K562 (cell line): Measurements from ENCODE around the gene PHF21A. TPM values are rescaled to one million over a fixed set of nuclear protein-coding genes. Genes with fewer than 3 reads are reported as not detected.

Experiments
- ATAC-seq: fragments of 200-7000 bp; cut with Tn5 transposase; 3 replicates; pipeline ENCODE4 v1.9.1; 2020; ENCODE audit warnings: moderate library complexity
- BruUV-seq: library from RNA; stranded (reverse); fragments of 400-500 nt; replicated peaks from 2 replicates; lab custom pipeline; 2021; lab: Mats Ljungman, UMichigan
- CTCF ChIA-PET: fragments of 300-600 bp; formaldehyde crosslinking; extraction: SDS; loops from one replicate; lab custom pipeline; 2021; ENCODE audit warnings: low intra/inter-chr PET ratio; lab: Yijun Ruan, JAX
- POLR2A ChIA-PET: fragments of 300-600, 350-650 bp; sonication (Branson Sonifier 250); formaldehyde crosslinking; extraction: SDS; loops from one replicate; lab custom pipeline; 2021; ENCODE audit warnings: antibody characterized with exemption, inconsistent platforms; lab: Yijun Ruan, JAX
- DNase-seq, 4 experiments: peaks; one replicate each; pipeline versions ENCODE4 v3.0.0 to v3.0.0-alpha.2; 2011 to 2018; ENCODE audit warnings: low spot score in 3 of 4, mixed read lengths in 3 of 4; ENCODE audit errors: extremely low read depth in 1 of 4
- FAIRE-seq: peaks from 2 replicates; lab custom pipeline; 2011; peaks lifted over from hg19 to GRCh38; lab: Jason Lieb, UNC
- H2AFZ ChIP-seq: 2 replicates; pipeline ENCODE4 v1.6.0; 2011; ENCODE audit warnings: low read depth, low read length, control low read depth, inconsistent platforms
- H3K27ac ChIP-seq: fragments of 200-600 bp; 3 replicates; pipeline ENCODE4 v1.8.0; 2011; ENCODE audit warnings: low read depth, mild to moderate bottlenecking, control low read depth, inconsistent platforms, low read length, moderate library complexity, mixed read lengths; ENCODE audit errors: extremely low read depth
- H3K27me3 ChIP-seq, 2 experiments: fragments of 300-600 bp in 1 of 2; 2 replicates in 1 of 2; 3 replicates in 1 of 2; pipeline versions ENCODE4 v1.6.0 to v1.8.0; 2011; ENCODE audit warnings: inconsistent platforms in 2 of 2, low read length in 2 of 2, mild to moderate bottlenecking in 1 of 2, mixed read lengths in 1 of 2, moderate library complexity in 1 of 2; ENCODE audit not compliant: control insufficient read depth in 2 of 2, insufficient read depth in 2 of 2
- H3K36me3 ChIP-seq: fragments of 300-600 bp; 3 replicates; pipeline ENCODE4 v1.8.0; 2011; ENCODE audit warnings: mild to moderate bottlenecking, low read length, inconsistent platforms; ENCODE audit not compliant: control insufficient read depth, insufficient read depth
- H3K4me1 ChIP-seq, 2 experiments: fragments of 200-600 bp in 1 of 2; replicated peaks in 1 of 2; 2 replicates in 1 of 2; 3 replicates in 1 of 2; pipeline versions ENCODE4 v1.5.1 to v1.8.0; 2011; ENCODE audit warnings: inconsistent platforms in 2 of 2, low read length in 2 of 2, mild to moderate bottlenecking in 1 of 2, mixed read lengths in 1 of 2, moderate library complexity in 1 of 2; ENCODE audit not compliant: control insufficient read depth in 2 of 2, insufficient read depth in 2 of 2
- H3K4me2 ChIP-seq: 2 replicates; pipeline ENCODE4 v1.6.1; 2011; ENCODE audit warnings: low read length, control low read depth, inconsistent platforms, mixed read lengths; ENCODE audit not compliant: insufficient read depth
- H3K4me3 ChIP-seq: fragments of 200-600 bp; sonication (generic), shearing (Covaris generic); 2 replicates; pipeline ENCODE4 v1.5.1; 2016; ENCODE audit warnings: control low read depth, inconsistent platforms
- H3K79me2 ChIP-seq: fragments of 200-600 bp; 3 replicates; pipeline ENCODE4 v1.8.0; 2011; ENCODE audit warnings: low read length, inconsistent platforms; ENCODE audit not compliant: control insufficient read depth, insufficient read depth
- H3K9ac ChIP-seq, 2 experiments: 2 replicates each; pipeline versions ENCODE4 v1.6.0 to v1.6.1; 2011; ENCODE audit warnings: low read depth in 2 of 2, low read length in 2 of 2, control low read depth in 1 of 2, inconsistent platforms in 1 of 2, mild to moderate bottlenecking in 1 of 2, mixed read lengths in 1 of 2; ENCODE audit not compliant: insufficient read depth in 1 of 2
- H3K9me1 ChIP-seq: one replicate; pipeline ENCODE4 v1.6.0; 2011; ENCODE audit warnings: inconsistent platforms, mild to moderate bottlenecking, low read length, moderate library complexity; ENCODE audit not compliant: control insufficient read depth, insufficient read depth
- H3K9me3 ChIP-seq: replicated peaks from 2 replicates; pipeline ENCODE4 v1.5.1; 2011; ENCODE audit warnings: low read depth, low read length, inconsistent platforms; ENCODE audit not compliant: control insufficient read depth, insufficient read depth
- H4K20me1 ChIP-seq: replicated peaks from 2 replicates; pipeline ENCODE4 v1.6.1; 2011; ENCODE audit warnings: low read length, inconsistent platforms, mixed read lengths; ENCODE audit not compliant: control insufficient read depth, insufficient read depth
- FOXJ3 ChIP-seq: sonication (generic); formaldehyde crosslinking; IDR thresholded peaks from 2 replicates; pipeline ENCODE4 v1.4.0; 2020; ENCODE audit warnings: mild to moderate bottlenecking, missing genetic modification reagents
- MCM3 ChIP-seq: fragments of 450-650 bp; IDR thresholded peaks from 2 replicates; pipeline ENCODE4 v1.6.1; 2016
- MYBL2 ChIP-seq, 2 experiments: fragments of 450-650 bp in 1 of 2; sonication (generic) in 1 of 2; formaldehyde crosslinking in 1 of 2; IDR thresholded peaks; 2 replicates each; pipeline versions ENCODE4 v1.6.1 to v1.8.1; 2017 to 2022; ENCODE audit warnings: borderline replicate concordance in 1 of 2, inconsistent platforms in 1 of 2, low read depth in 1 of 2, mild to moderate bottlenecking in 1 of 2, missing genetic modification reagents in 1 of 2, moderate library complexity in 1 of 2
- NR4A1 ChIP-seq, 2 experiments: fragments of 250-450 bp in 1 of 2; fragments of 450-650 bp in 1 of 2; sonication (Bioruptor Pico) in 1 of 2; IDR thresholded peaks; 2 replicates each; pipeline versions ENCODE4 v1.4.0 to v1.6.1; 2016 to 2020; ENCODE audit warnings: mild to moderate bottlenecking in 2 of 2, missing compliant biosample characterization in 1 of 2, missing genetic modification characterization in 1 of 2, moderate library complexity in 1 of 2
- PHF8 ChIP-seq: fragments of 200-600 bp; sonication (generic); IDR thresholded peaks from 2 replicates; pipeline ENCODE4 v1.6.1; 2012; ENCODE audit warnings: mixed run types, mild to moderate bottlenecking, inconsistent platforms, low read length, moderate library complexity, borderline replicate concordance
- SETDB1 ChIP-seq: IDR thresholded peaks from one replicate; pipeline ENCODE4 v1.6.1; 2012; ENCODE audit warnings: low read length, control low read depth, inconsistent platforms
- YBX1 ChIP-seq: fragments of 450-650 bp; IDR thresholded peaks from 2 replicates; pipeline ENCODE4 v1.7.1; 2016; ENCODE audit warnings: mild to moderate bottlenecking
- ZNF444 ChIP-seq: fragments of 250-450 bp; sonication (Bioruptor Pico); IDR thresholded peaks from 2 replicates; pipeline ENCODE4 v1.4.0; 2020; ENCODE audit warnings: mild to moderate bottlenecking, moderate library complexity
- ZNF780A ChIP-seq: fragments of 250-450 bp; sonication (Bioruptor Pico); IDR thresholded peaks from 2 replicates; pipeline ENCODE4 v1.5.0; 2021; ENCODE audit warnings: mild to moderate bottlenecking
- WGBS: fragments of 100-300 bp; shearing (Covaris generic); methylation state at CpG from one replicate; pipeline ENCODE4 v1.1.6; 2016; ENCODE audit warnings: low coverage, mixed read lengths; ENCODE audit not compliant: insufficient coverage; ENCODE audit errors: missing lambda C conversion rate; 5-methylcytosine and 5-hydroxymethylcytosine counted together
- in situ Hi-C: fragments of 300-500 bp; cut with MboI; formaldehyde crosslinking; loops from 4 replicates; pipeline ENCODE4 v1.15.0; 2018; ENCODE audit warnings: inconsistent platforms, mixed read lengths
- intact Hi-C: fragments of 100-400 bp; cut with micrococcal nuclease; formaldehyde crosslinking; loops from 2 replicates; pipeline ENCODE4 v1.14.2; 2022
- polyA plus RNA-seq, 8 experiments: library from polyadenylated mRNA; depleted of rRNA in 4 of 8; stranded (reverse) in 5 of 8; unstranded in 3 of 8; fragments of >200 nt; fragmentation: Nextera tagmentation in 2 of 8; fragmentation: Illumina TruSeq in 1 of 8; extraction: Ambion mirVana in 2 of 8; extraction: Trizol in 1 of 8; gene quantifications; 2 replicates each; pipeline versions ENCODE4 v1.2.1 to v1.2.3, GENCODE V29; 2011 to 2014; ENCODE audit warnings: inconsistent platforms in 1 of 8, missing spikeins in 1 of 8
- total RNA-seq, 7 experiments: library from RNA; depleted of rRNA in 6 of 7; stranded (reverse); fragments of >200 nt in 6 of 7; fragmentation: Illumina TruSeq in 2 of 7; extraction: Trizol in 2 of 7; gene quantifications; 2 replicates each; pipeline versions ENCODE4 v1.2.1 to v1.2.3, GENCODE V29; 2011 to 2021; ENCODE audit warnings: low replicate concordance in 1 of 7
- TF ChIP-seq, protein P1 (sequence below): fragments of 450-650 bp; IDR thresholded peaks from 2 replicates; pipeline ENCODE4 v1.6.1; 2017; ENCODE audit warnings: mild to moderate bottlenecking, moderate library complexity
- TF ChIP-seq, protein P2 (sequence below): fragments of 250-450 bp; sonication (Bioruptor Pico); IDR thresholded peaks from 2 replicates; pipeline ENCODE4 v1.4.0; 2020; ENCODE audit warnings: mild to moderate bottlenecking, moderate library complexity

The PHF21A gene
- total and polyA plus RNA-seq, 9 of the 15 experiments (the other 6 are each of a cell fraction or from before 2014, with no cell fraction given), result 1.5 to 32.4 (median 10.7) TPM

DNA sequence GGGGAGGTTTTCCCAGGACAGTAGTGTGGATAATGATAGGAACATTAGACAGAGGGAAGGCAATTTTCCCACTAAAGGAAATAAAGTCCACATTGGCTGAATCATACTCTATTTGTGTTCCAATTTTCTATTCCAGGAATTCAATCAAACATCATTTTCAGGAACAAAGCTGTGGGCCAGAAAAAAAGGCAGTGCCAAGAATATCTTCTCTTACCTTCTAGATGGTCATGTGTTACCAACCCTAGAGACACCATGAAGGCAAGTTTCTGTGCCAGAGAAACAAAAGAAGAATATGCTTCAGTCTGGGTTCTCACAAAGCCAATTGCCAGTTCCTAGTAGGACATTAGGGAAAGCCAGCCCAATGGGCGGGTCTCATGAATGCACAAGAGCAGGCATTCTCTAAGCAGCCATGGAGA, 171.3 kb downstream of the PHF21A start:
- H3K4me1 ChIP-seq, result peaks cover 0 to 8% of the 10 kb centered on the region in 2 experiments; a peak in 3 of 5 replicates
- FAIRE-seq (no peak), ATAC-seq (no peak), DNase-seq (no peak)
- no peak for TF ChIP-seq MCM3
- no peak for TF ChIP-seq ZNF444 (CRISPR knock-in tag)
- TF ChIP-seq, protein P1, sequence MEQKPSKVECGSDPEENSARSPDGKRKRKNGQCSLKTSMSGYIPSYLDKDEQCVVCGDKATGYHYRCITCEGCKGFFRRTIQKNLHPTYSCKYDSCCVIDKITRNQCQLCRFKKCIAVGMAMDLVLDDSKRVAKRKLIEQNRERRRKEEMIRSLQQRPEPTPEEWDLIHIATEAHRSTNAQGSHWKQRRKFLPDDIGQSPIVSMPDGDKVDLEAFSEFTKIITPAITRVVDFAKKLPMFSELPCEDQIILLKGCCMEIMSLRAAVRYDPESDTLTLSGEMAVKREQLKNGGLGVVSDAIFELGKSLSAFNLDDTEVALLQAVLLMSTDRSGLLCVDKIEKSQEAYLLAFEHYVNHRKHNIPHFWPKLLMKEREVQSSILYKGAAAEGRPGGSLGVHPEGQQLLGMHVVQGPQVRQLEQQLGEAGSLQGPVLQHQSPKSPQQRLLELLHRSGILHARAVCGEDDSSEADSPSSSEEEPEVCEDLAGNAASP, result no peak
- no peak for TF ChIP-seq MYBL2 (IDR thresholded peaks at IDR 0.05; ENCODE audit: low read depth)
- no peak for TF ChIP-seq MYBL2 (CRISPR knock-in tag; IDR thresholded peaks at IDR 0.05; ENCODE audit: borderline replicate concordance)
- no peak for TF ChIP-seq ZNF780A (CRISPR knock-in tag)
- TF ChIP-seq, protein P2, sequence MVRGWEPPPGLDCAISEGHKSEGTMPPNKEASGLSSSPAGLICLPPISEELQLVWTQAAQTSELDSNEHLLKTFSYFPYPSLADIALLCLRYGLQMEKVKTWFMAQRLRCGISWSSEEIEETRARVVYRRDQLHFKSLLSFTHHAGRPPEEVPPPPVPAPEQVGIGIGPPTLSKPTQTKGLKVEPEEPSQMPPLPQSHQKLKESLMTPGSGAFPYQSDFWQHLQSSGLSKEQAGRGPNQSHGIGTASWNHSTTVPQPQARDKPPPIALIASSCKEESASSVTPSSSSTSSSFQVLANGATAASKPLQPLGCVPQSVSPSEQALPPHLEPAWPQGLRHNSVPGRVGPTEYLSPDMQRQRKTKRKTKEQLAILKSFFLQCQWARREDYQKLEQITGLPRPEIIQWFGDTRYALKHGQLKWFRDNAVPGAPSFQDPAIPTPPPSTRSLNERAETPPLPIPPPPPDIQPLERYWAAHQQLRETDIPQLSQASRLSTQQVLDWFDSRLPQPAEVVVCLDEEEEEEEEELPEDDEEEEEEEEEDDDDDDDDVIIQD (CRISPR knock-in tag), result no peak
- TF ChIP-seq PHF8, result no peak
- TF ChIP-seq NR4A1 (CRISPR knock-in tag; IDR thresholded peaks at IDR 0.05), result no peak
- TF ChIP-seq NR4A1 (tag; IDR thresholded peaks at IDR 0.05), result no peak
- TF ChIP-seq FOXJ3 (CRISPR knock-in tag), result no peak
- TF ChIP-seq YBX1, result no peak
- no peak for TF ChIP-seq SETDB1
- no peak overlapping the region for H2AFZ ChIP-seq
- no peak overlapping the region for H3K4me2 ChIP-seq
- no peaks in the 10 kb centered on the region for H3K27me3 ChIP-seq
- ChIA-PET CTCF (no interaction called here), POLR2A (interaction anchor here (0.7 to 1.6 kb wide), 3 partner anchors 44 to 980 kb away, joined by 3 to 4 read pairs (median 3); no protein-coding TSS in a partner anchor)
- H3K9me1 ChIP-seq, result no peaks in the 10 kb centered on the region
- no peaks in the 10 kb centered on the region for H3K79me2 ChIP-seq
- H3K9me3 ChIP-seq, result no peaks in the 10 kb centered on the region
- intact Hi-C loops (loop anchor here (10.0 kb wide), 1 partner anchor 75 kb away; no protein-coding TSS in a partner anchor), in situ Hi-C loops (no loop called here)
- BruUV-seq, result no TSS peak
- H3K9ac ChIP-seq, result no peak overlapping the region
- H3K27ac ChIP-seq, result no peak overlapping the region
- no peaks in the 10 kb centered on the region for H4K20me1 ChIP-seq
- peaks cover 28% of the 10 kb centered on the region; the same call in 2 of the 3 replicates for H3K36me3 ChIP-seq
- WGBS, result 86% methylated on average over 1 of the region's 1 CpG
- H3K4me3 ChIP-seq, result no peak overlapping the region
